DMS53 treated with DMSO at 0.1 percent for 48 hours (cell line): ENCODE measurements around the gene SORL1-AS1.

Experiments
- DNase-seq: peaks from one replicate; lab custom pipeline; 2025; ENCODE audit not compliant: unreplicated experiment; lab: John Stamatoyannopoulos, UW

SORL1-AS1 gene

GRCh38 chr11:121406291-121406690 lies 46.5 kb downstream of the SORL1-AS1 start:
- DNase-seq: no peak

GRCh38 chr11:121405646-121406045 lies 47.1 kb downstream of the SORL1-AS1 start:
- DNase-seq: no peak

GRCh38 chr11:121394785-121395184 lies 58.0 kb downstream of the SORL1-AS1 start:
- DNase-seq: no peak

GRCh38 chr11:121393855-121394254 lies 58.9 kb downstream of the SORL1-AS1 start:
- DNase-seq: no peak

- DNase-seq: no peak
Measured at GRCh38 chr11:121391914-121392313, 60.9 kb downstream of the SORL1-AS1 start.

GRCh38 chr11:121389651-121390050 lies 63.1 kb downstream of the SORL1-AS1 start:
- no peak for DNase-seq
